AG09319 (cell line): Measurements from ENCODE around the gene CAPN10.

Source experiments
- DNase-seq: peaks from one replicate; pipeline ENCODE4 v3.0.0-alpha.2; 2010; ENCODE audit warnings: low read depth; ENCODE audit errors: extremely low read depth
- CTCF ChIP-seq: IDR thresholded peaks from 2 replicates; pipeline ENCODE4 v1.5.1; 2011; ENCODE audit warnings: low read depth, mild to moderate bottlenecking, inconsistent platforms, low read length, moderate library complexity

Gene CAPN10

DNA sequence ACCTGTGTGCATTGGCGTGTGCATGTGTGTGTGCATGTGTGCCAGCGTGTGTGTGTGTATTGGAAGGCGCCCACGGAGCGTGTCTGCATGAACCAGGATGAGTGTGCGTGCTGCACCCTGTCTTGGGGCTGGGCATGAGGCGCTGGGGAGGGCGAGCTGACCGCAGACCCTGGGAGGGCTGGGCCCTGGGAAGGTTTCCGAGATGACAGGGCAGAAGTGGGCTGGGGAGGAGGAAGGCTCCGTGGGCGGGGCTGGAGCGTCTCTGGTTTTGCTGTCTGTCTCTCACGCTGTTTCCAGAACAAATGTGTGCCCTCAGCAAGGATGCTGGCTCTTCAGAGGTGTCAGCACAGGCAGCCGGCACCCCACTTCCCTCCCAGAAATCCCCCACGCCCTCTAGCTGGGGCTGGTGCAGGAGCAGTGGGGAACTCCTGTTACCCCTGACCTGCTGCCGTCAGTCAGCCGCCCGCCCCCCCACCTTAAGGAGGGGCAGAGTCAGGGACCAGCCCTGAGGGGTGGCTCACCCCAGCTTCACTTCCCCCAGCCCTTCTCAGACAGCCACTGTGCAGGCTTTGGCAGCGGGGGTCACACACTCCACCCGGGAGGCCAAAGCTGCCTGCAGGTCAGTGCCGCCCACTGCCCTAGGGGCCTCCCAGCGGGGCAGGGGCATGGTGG is 38.6 kb downstream of the CAPN10 start, which contains the start of gene GPR35:
Gene GPR35 (plus strand): TSS at position 531 of the 672 bp plus-strand sequence. CDS start 4,473 bp downstream, outside the sequence.
- peak; percentile 14 for DNase-seq
- TF ChIP-seq CTCF: no peak

GRCh38 chr2:240626531-240627300 is 40.2 kb downstream of the CAPN10 start:
- TF ChIP-seq CTCF: no peak
- no peak for DNase-seq

- no peak for TF ChIP-seq CTCF
- DNase-seq: no peak
Measured at GRCh38 chr2:240627736-240628506, 41.4 kb downstream of the CAPN10 start.

DNA sequence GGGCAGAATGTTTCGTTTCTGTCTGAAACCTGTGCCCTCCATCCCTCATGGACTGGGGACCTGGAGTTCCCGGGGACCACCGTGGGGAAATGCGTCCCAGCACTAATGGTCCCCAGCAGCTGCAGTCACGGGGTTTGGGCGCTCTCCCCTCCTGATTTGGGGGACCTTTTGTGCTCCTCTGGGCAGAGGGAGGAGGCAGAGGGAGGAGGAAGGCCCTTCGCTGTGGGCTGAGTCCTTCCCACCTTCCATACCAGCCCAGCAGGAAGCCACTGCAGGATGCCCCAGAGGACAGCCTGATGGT is 41.9 kb downstream of the CAPN10 start:
- TF ChIP-seq CTCF: no peak

DNA sequence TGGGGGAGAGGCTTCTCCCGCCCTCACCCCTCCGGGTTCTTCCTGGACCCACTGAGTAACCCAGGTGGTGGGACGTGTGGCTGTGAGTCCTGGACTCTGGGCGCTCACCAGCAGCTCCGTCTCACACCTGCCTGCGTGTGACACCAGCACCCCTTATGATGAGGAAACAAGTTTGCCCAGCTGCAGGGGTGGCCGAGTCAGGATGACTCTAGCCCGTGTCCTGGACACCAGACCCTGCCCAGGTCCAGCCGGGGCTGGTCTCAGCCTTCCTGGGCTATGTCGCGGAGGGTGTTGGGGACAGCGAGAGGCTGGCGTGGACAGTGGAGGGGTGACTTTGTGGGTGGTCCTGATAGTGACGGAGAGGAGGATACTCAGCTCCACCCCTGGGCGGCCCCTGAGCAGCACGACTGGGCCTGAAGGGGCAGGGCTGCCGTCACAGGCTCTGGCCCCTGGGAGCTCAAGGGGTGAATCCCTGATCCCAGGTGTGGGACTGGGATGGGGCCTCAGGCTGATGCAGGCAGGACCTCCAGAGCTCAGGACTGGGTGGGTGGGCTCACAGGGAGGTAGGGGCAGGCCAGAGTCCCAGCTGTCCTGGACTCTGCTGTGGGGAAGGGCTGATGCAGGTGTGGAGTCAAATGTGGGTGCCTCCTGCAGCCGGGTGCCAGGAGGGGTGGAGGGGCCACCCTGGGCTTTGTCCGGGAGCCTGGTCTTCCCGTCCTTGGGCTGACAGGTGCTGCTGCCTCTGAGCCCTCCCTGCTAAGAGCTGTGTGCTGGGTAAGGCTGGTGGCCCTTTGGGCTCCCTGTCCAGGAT is 42.5 kb downstream of the CAPN10 start:
- no peak for DNase-seq
- no peak for TF ChIP-seq CTCF

More for the DNA sequence above, 41.9 kb downstream of the CAPN10 start:
- no peak for DNase-seq

- no peak for DNase-seq
- TF ChIP-seq CTCF: no peak
Measured at GRCh38 chr2:240629619-240629967, 43.1 kb downstream of the CAPN10 start.
